PFSK-1 (cell line): ENCODE results near the gene PAPSS2.

Experiments
- FOXP2 ChIP-seq: optimal IDR thresholded peaks from 2 replicates; pipeline ENCODE3; 2011; ENCODE audit warnings: borderline replicate concordance, control low read depth, inconsistent platforms; ENCODE audit not compliant: insufficient read depth; ENCODE audit errors: extremely low read length, extremely low read depth
- POLR2AphosphoS5 ChIP-seq: IDR thresholded peaks from 2 replicates; pipeline ENCODE4 v1.6.1; 2012; ENCODE audit warnings: low read depth, mild to moderate bottlenecking, control low read depth, low read length, moderate library complexity
- REST ChIP-seq, 2 experiments: IDR thresholded peaks; 2 replicates each; pipeline versions ENCODE4 v1.6.1 to v1.8.0; 2011 to 2012; ENCODE audit warnings: low read depth in 2 of 2, low read length in 2 of 2, control low read depth in 1 of 2, inconsistent platforms in 1 of 2, mild to moderate bottlenecking in 1 of 2, moderate library complexity in 1 of 2; ENCODE audit not compliant: insufficient read depth in 1 of 2
- SIN3A ChIP-seq: IDR thresholded peaks from 2 replicates; pipeline ENCODE4 v1.6.1; 2012; ENCODE audit warnings: mild to moderate bottlenecking, low read length, moderate library complexity, borderline replicate concordance; ENCODE audit not compliant: insufficient read depth
- TAF1 ChIP-seq: IDR thresholded peaks from 2 replicates; pipeline ENCODE4 v1.6.1; 2012; ENCODE audit warnings: low read length, control low read depth, borderline replicate concordance; ENCODE audit not compliant: insufficient read depth

GRCh38 chr10:87702260-87702972, 42.7 kb downstream of the PAPSS2 start:
- TF ChIP-seq SIN3A (no peak), POLR2AphosphoS5 (no peak), REST (IDR thresholded peaks at IDR 0.05; ENCODE audit: insufficient read depth in 1 of 2, low read depth in 2 of 2, low read length in 2 of 2) (no peak), TAF1 (no peak), FOXP2 (no peak)
